NK-92 treated with Interleukin-12 subunit alpha and Interleukin-12 subunit beta, amount 100 ng/mL, for 24 hours (cell line): ENCODE results near the gene C1QL1.

Experiments used
- DNase-seq: peaks from one replicate; lab custom pipeline; 2025; lab: John Stamatoyannopoulos, UW

C1QL1 gene

GRCh38 chr17:44928950-44929720, 39.0 kb downstream of the C1QL1 start:
- DNase-seq = no peak

GRCh38 chr17:44928136-44928535, 40.0 kb downstream of the C1QL1 start:
- no peak for DNase-seq

GRCh38 chr17:44927696-44928095, 40.4 kb downstream of the C1QL1 start:
- DNase-seq = no peak

- no peak for DNase-seq
These were observed 41.1 kb downstream of the C1QL1 start for GRCh38 chr17:44926821-44927525.

GRCh38 chr17:44925731-44926697, 42.1 kb downstream of the C1QL1 start:
- DNase-seq = no peak

- DNase-seq = no peak
These were observed 44.0 kb downstream of the C1QL1 start for GRCh38 chr17:44924107-44924544.

- DNase-seq = no peak
These were observed 45.2 kb downstream of the C1QL1 start for GRCh38 chr17:44922746-44923470.

- no peak for DNase-seq
These were observed 46.0 kb downstream of the C1QL1 start for GRCh38 chr17:44922136-44922535.

- no peak for DNase-seq
These were observed 46.8 kb downstream of the C1QL1 start for GRCh38 chr17:44921122-44921882.

- DNase-seq = no peak
These were observed 47.5 kb downstream of the C1QL1 start for GRCh38 chr17:44920565-44920940.

GRCh38 chr17:44919885-44920564, 48.1 kb downstream of the C1QL1 start:
- peak; percentile 20 for DNase-seq

- DNase-seq = no peak
These were observed 48.7 kb downstream of the C1QL1 start for GRCh38 chr17:44919411-44919810.

GRCh38 chr17:44918006-44918405, 50.1 kb downstream of the C1QL1 start:
- DNase-seq = no peak

- no peak for DNase-seq
These were observed 50.6 kb downstream of the C1QL1 start for GRCh38 chr17:44917456-44917855.

GRCh38 chr17:44916781-44917241, 51.3 kb downstream of the C1QL1 start:
- no peak for DNase-seq

GRCh38 chr17:44915862-44916780, 52.0 kb downstream of the C1QL1 start:
- no peak for DNase-seq

- DNase-seq = no peak
These were observed 52.8 kb downstream of the C1QL1 start, which contains the start of gene GFAP for GRCh38 chr17:44915321-44915726. TSS of gene GFAP (minus strand) at chr17:44915500. CDS start at chr17:44915486, 14 bp downstream.

GRCh38 chr17:44914698-44915271, 53.3 kb downstream of the C1QL1 start:
- DNase-seq = no peak

GRCh38 chr17:44914148-44914547, 54.0 kb downstream of the C1QL1 start:
- no peak for DNase-seq
